ENCODE data around the gene RBMS1. TPM values are rescaled to one million over a fixed set of nuclear protein-coding genes. Genes with fewer than 3 reads are reported as not detected.

Gene RBMS1
- total RNA-seq, 1 experiment from 2014 or later: 77.5 TPM

DNA sequence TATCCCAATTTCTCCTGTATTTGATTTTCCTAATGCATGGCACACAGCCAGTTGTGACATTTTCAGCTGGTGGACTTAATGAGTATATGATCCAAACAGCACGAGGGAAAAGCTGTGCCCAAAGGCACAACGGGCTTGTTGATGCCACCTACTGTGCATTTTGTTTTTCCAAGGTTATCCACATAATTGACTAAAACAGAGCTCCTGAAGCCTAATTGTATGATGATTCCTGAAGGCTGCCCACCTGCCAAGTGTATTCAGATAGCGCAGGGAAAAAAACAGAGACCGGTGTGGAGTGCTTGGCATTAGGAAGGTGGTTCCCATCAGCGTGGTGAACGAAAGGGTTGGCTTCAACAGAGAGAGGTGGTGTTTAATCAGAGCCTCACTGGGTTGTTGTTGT lies 14.9 kb downstream of the RBMS1 start:
- H3K79me2 ChIP-seq (ENCODE audit: insufficient read depth, low read length): peaks cover 9% of the 10 kb centered on the region
- H3K27me3 ChIP-seq (ENCODE audit: insufficient read depth, low read length): no peaks in the 10 kb centered on the region
- H3K23ac ChIP-seq (ENCODE audit: insufficient read length, low read depth, low read length): no peak overlapping the region
- Mint-ChIP-seq H3K27me3 (ENCODE audit: low read depth) (no peaks in the 10 kb centered on the region), H3K36me3 (ENCODE audit: insufficient read depth in 1 of 3, low read depth in 3 of 3) (no peaks in the 10 kb centered on the region; a peak in 1 of 7 replicates), H3K4me3 (no peak overlapping the region), H3K4me1 (peaks cover 38 to 48% of the 10 kb centered on the region in 2 experiments), H3K9me3 (no peaks in the 10 kb centered on the region), H3K27ac (peak overlapping the region; percentile 56 to 93 (median 92); a peak in 6 of 7 replicates)
- H3K4me2 ChIP-seq (ENCODE audit: insufficient read depth, insufficient read length, low read length): no peak overlapping the region
- H4K91ac ChIP-seq (ENCODE audit: insufficient read length, low read depth, low read length): no peak overlapping the region
- no peak for DNase-seq
- H2BK5ac ChIP-seq (ENCODE audit: insufficient read length, low read length): no peak overlapping the region
- H2AK5ac ChIP-seq (ENCODE audit: insufficient read length, low read length): no peak overlapping the region
- no peaks in the 10 kb centered on the region for H3K79me1 ChIP-seq (ENCODE audit: insufficient read depth, low read depth, low read length, poor library complexity, severe bottlenecking)
- H3K14ac ChIP-seq (ENCODE audit: insufficient read depth, low read length): no peak overlapping the region
- WGBS (ENCODE audit: extremely low coverage, insufficient read length, low lambda C conversion rate): no CpG with 5 or more reads among the region's 6 CpGs
- H2BK12ac ChIP-seq (ENCODE audit: insufficient read length, low read depth, low read length): no peak overlapping the region
- no peak overlapping the region for H3K56ac ChIP-seq (ENCODE audit: insufficient read length, low read depth, low read length)
- no peak overlapping the region for H3K4ac ChIP-seq (ENCODE audit: low read depth, low read length)
- H2AFZ ChIP-seq (ENCODE audit: low read length): no peak overlapping the region
- H3K27ac ChIP-seq (ENCODE audit: insufficient read length, low read depth, low read length): no peak overlapping the region
- no peak overlapping the region for H2BK15ac ChIP-seq (ENCODE audit: low read depth, low read length)
- no peak overlapping the region for H3K9ac ChIP-seq (ENCODE audit: extremely low read depth, insufficient read length, low read length)
- H3K23me2 ChIP-seq (ENCODE audit: insufficient read length, low read depth, low read length, poor library complexity, severe bottlenecking): no peaks in the 10 kb centered on the region
- no peak overlapping the region for H4K8ac ChIP-seq (replicated peaks; ENCODE audit: insufficient read length, low read depth, low read length)
- H4K20me1 ChIP-seq (ENCODE audit: control insufficient read depth, insufficient read depth, insufficient read length): no peaks in the 10 kb centered on the region
- TF ChIP-seq, protein P1, sequence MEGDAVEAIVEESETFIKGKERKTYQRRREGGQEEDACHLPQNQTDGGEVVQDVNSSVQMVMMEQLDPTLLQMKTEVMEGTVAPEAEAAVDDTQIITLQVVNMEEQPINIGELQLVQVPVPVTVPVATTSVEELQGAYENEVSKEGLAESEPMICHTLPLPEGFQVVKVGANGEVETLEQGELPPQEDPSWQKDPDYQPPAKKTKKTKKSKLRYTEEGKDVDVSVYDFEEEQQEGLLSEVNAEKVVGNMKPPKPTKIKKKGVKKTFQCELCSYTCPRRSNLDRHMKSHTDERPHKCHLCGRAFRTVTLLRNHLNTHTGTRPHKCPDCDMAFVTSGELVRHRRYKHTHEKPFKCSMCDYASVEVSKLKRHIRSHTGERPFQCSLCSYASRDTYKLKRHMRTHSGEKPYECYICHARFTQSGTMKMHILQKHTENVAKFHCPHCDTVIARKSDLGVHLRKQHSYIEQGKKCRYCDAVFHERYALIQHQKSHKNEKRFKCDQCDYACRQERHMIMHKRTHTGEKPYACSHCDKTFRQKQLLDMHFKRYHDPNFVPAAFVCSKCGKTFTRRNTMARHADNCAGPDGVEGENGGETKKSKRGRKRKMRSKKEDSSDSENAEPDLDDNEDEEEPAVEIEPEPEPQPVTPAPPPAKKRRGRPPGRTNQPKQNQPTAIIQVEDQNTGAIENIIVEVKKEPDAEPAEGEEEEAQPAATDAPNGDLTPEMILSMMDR (conservative IDR thresholded peaks at IDR 0.05): no peak
- no peak overlapping the region for H2BK20ac ChIP-seq (ENCODE audit: low read depth, low read length, poor library complexity, severe bottlenecking)
- no peak overlapping the region for H3T11ph ChIP-seq (ENCODE audit: low read length)
- no peak overlapping the region for H2BK120ac ChIP-seq (ENCODE audit: low read depth, low read length, poor library complexity, severe bottlenecking)
- H4K5ac ChIP-seq (ENCODE audit: insufficient read length, low read depth, low read length): no peak overlapping the region
- H3K4me1 ChIP-seq (ENCODE audit: insufficient read depth, low read length): peaks cover 6% of the 10 kb centered on the region; the same call in 1 of the 2 replicates
- no peaks in the 10 kb centered on the region for H3K9me3 ChIP-seq (ENCODE audit: control insufficient read depth, low read depth, low read length)
- no peak overlapping the region for H3K18ac ChIP-seq (ENCODE audit: insufficient read length, low read depth, low read length)

Measured in H9 (cell line).